HepG2 (cell line): ENCODE data around the gene PARP3. TPM values are rescaled to one million over a fixed set of nuclear protein-coding genes. Genes with fewer than 3 reads are reported as not detected.

ENCODE experiments used
- ATAC-seq: fragments of 200-7000 bp; cut with Tn5 transposase; 3 replicates; pipeline ENCODE4 v1.9.1; 2020; ENCODE audit warnings: mild to moderate bottlenecking, moderate library complexity
- BruUV-seq: library from RNA; stranded (reverse); fragments of 400-500 nt; replicated peaks from 2 replicates; lab custom pipeline; 2021; lab: Mats Ljungman, UMichigan
- CTCF ChIA-PET: fragments of 300-600 bp; formaldehyde crosslinking; extraction: SDS; loops from one replicate; lab custom pipeline; 2021; ENCODE audit warnings: low total read pairs, inconsistent platforms, low intra/inter-chr PET ratio; lab: Yijun Ruan, JAX
- POLR2A ChIA-PET: fragments of 350-600 bp; sonication (Branson Sonifier 250); formaldehyde crosslinking; loops from one replicate; lab custom pipeline; 2020; ENCODE audit warnings: antibody characterized with exemption, inconsistent platforms; lab: Yijun Ruan, JAX
- DNase-seq: peaks from one replicate; pipeline ENCODE4 v3.0.0-alpha.2; 2015; ENCODE audit warnings: low spot score
- FAIRE-seq: peaks from 3 replicates; lab custom pipeline; 2011; peaks lifted over from hg19 to GRCh38; lab: Jason Lieb, UNC
- H2AFZ ChIP-seq: one replicate; pipeline ENCODE4 v1.6.1; 2011; ENCODE audit warnings: low read length, inconsistent platforms
- H3K27ac ChIP-seq: fragments of 300-600 bp; 3 replicates; pipeline ENCODE4 v1.8.0; 2011; ENCODE audit warnings: mixed run types, mild to moderate bottlenecking, mixed read lengths, low read length, inconsistent platforms; ENCODE audit not compliant: insufficient read depth; ENCODE audit errors: extremely low read length
- H3K27me3 ChIP-seq, 2 experiments: fragments of 200-600 bp in 1 of 2; 2 replicates in 1 of 2; 3 replicates in 1 of 2; pipeline versions ENCODE4 v1.6.0 to v1.8.0; 2011; ENCODE audit warnings: low read length in 2 of 2, mild to moderate bottlenecking in 2 of 2, moderate library complexity in 2 of 2, inconsistent platforms in 1 of 2; ENCODE audit not compliant: insufficient read depth in 2 of 2, control insufficient read depth in 1 of 2
- H3K36me3 ChIP-seq, 2 experiments: fragments of 200-600 bp in 1 of 2; replicated peaks in 1 of 2; 2 replicates in 1 of 2; 3 replicates in 1 of 2; pipeline versions ENCODE4 v1.5.1 to v1.8.0; 2011; ENCODE audit warnings: low read length in 2 of 2, inconsistent platforms in 1 of 2; ENCODE audit not compliant: insufficient read depth in 2 of 2, control insufficient read depth in 1 of 2
- H3K4me1 ChIP-seq: 2 replicates; pipeline ENCODE4 v1.5.1; 2012; ENCODE audit warnings: low read length, inconsistent platforms; ENCODE audit not compliant: insufficient read depth
- H3K4me2 ChIP-seq: 2 replicates; pipeline ENCODE4 v1.6.0; 2011; ENCODE audit warnings: low read depth, low read length, inconsistent platforms
- H3K4me3 ChIP-seq, 3 experiments: fragments of 200-600 bp in 1 of 3; sonication (generic), shearing (Covaris generic) in 1 of 3; replicated peaks in 1 of 3; 2 replicates each; pipeline ENCODE4 v1.5.1; 2011 to 2016; ENCODE audit warnings: low read length in 3 of 3, inconsistent platforms in 2 of 3, low read depth in 2 of 3, mild to moderate bottlenecking in 2 of 3, control low read depth in 1 of 3, mixed read lengths in 1 of 3; ENCODE audit not compliant: insufficient read depth in 1 of 3
- H3K79me2 ChIP-seq: one replicate; pipeline ENCODE4 v1.6.1; 2011; ENCODE audit warnings: low read length, inconsistent platforms; ENCODE audit not compliant: insufficient read depth
- H3K9ac ChIP-seq: 2 replicates; pipeline ENCODE4 v1.6.0; 2011; ENCODE audit warnings: mild to moderate bottlenecking, low read depth, low read length, inconsistent platforms; ENCODE audit not compliant: insufficient read depth
- H3K9me3 ChIP-seq: 2 replicates; pipeline ENCODE4 v1.5.1; 2012; ENCODE audit warnings: mild to moderate bottlenecking, low read length
- H4K20me1 ChIP-seq: 2 replicates; pipeline ENCODE4 v1.6.0; 2011; ENCODE audit warnings: inconsistent platforms, mild to moderate bottlenecking, low read length, moderate library complexity; ENCODE audit not compliant: insufficient read depth
- HOXA3 ChIP-seq: sonication (generic); formaldehyde crosslinking; IDR thresholded peaks from 2 replicates; pipeline ENCODE4 v1.5.0; 2020; ENCODE audit warnings: missing genetic modification reagents
- KLF16 ChIP-seq, 2 experiments: sonication (generic) in 1 of 2; formaldehyde crosslinking in 1 of 2; IDR thresholded peaks; 2 replicates each; pipeline versions ENCODE4 v1.6.1 to v1.8.0; 2016 to 2023; ENCODE audit warnings: missing genetic modification reagents in 2 of 2, missing compliant biosample characterization in 1 of 2
- KLF9 ChIP-seq: IDR thresholded peaks from 2 replicates; pipeline ENCODE4 v1.6.1; 2016; ENCODE audit warnings: low read depth
- MBNL3 ChIP-seq: fragments of 250-450 bp; sonication (Bioruptor Pico); conservative IDR thresholded peaks from 2 replicates; pipeline ENCODE4 v1.8.0; 2022; ENCODE audit warnings: mild to moderate bottlenecking, inconsistent platforms
- MED13 ChIP-seq: sonication (generic); formaldehyde crosslinking; IDR thresholded peaks from 2 replicates; pipeline ENCODE4 v1.5.0; 2020; ENCODE audit warnings: missing genetic modification reagents
- NKX3-1 ChIP-seq: sonication (generic); formaldehyde crosslinking; IDR thresholded peaks from 2 replicates; pipeline ENCODE4 v1.5.0; 2020; ENCODE audit warnings: missing genetic modification reagents
- RNF2 ChIP-seq: fragments of 450-650 bp; conservative IDR thresholded peaks from 2 replicates; pipeline ENCODE4 v1.6.1; 2016; ENCODE audit warnings: low read depth
- SAP130 ChIP-seq: IDR thresholded peaks from 2 replicates; pipeline ENCODE4 v1.6.1; 2016; ENCODE audit warnings: low read depth
- ZNF232 ChIP-seq: sonication (generic); formaldehyde crosslinking; IDR thresholded peaks from 2 replicates; pipeline ENCODE4 v1.4.0; 2020; ENCODE audit warnings: missing genetic modification reagents, borderline replicate concordance
- ZNF83 ChIP-seq: sonication (generic); formaldehyde crosslinking; IDR thresholded peaks from 2 replicates; pipeline ENCODE4 v1.4.0; 2020; ENCODE audit warnings: missing genetic modification reagents, mild to moderate bottlenecking, borderline replicate concordance
- WGBS: methylation state at CpG from one replicate; pipeline ENCODE4 v1.1.6; 2017; ENCODE audit warnings: low lambda C conversion rate; 5-methylcytosine and 5-hydroxymethylcytosine counted together
- in situ Hi-C: cut with HindIII; loops from 2 replicates; pipeline ENCODE4 v1.10.0; 2017; ENCODE audit warnings: low pct_unique_long_range_greater_than_20kb; ENCODE audit not compliant: extremely low pct_ligation_motif_present
- intact Hi-C: fragments of 100-400 bp; cut with micrococcal nuclease; formaldehyde crosslinking; loops from one replicate; pipeline ENCODE4 v1.10.0; 2022; ENCODE audit not compliant: unreplicated experiment
- polyA plus RNA-seq, 8 experiments: library from polyadenylated mRNA; depleted of rRNA in 3 of 8; stranded (reverse) in 7 of 8; unstranded in 1 of 8; fragments of >200 nt; fragmentation: Illumina TruSeq in 4 of 8; extraction: Trizol in 4 of 8; gene quantifications; 2 replicates each; pipeline versions ENCODE4 v1.2.1 to v1.2.3, GENCODE V29; 2011 to 2016; ENCODE audit warnings: low read depth in 4 of 8, missing spikeins in 1 of 8, mixed read lengths in 1 of 8; ENCODE audit not compliant: insufficient read depth in 1 of 8
- total RNA-seq, 5 experiments: library from RNA; depleted of rRNA; stranded (reverse); fragments of >200 nt; fragmentation: Illumina TruSeq; extraction: Trizol; gene quantifications; 2 replicates each; pipeline ENCODE4 v1.2.3, GENCODE V29; 2016; ENCODE audit warnings: low read depth in 1 of 5
- TF ChIP-seq, protein P1 (sequence below): sonication (generic); formaldehyde crosslinking; IDR thresholded peaks from 2 replicates; pipeline ENCODE4 v1.8.0; 2022; ENCODE audit warnings: mild to moderate bottlenecking, missing genetic modification reagents
- TF ChIP-seq, protein P2 (sequence below): sonication (generic); formaldehyde crosslinking; IDR thresholded peaks from 2 replicates; pipeline ENCODE4 v1.5.1; 2020; ENCODE audit warnings: mild to moderate bottlenecking, moderate library complexity, missing genetic modification reagents
- TF ChIP-seq, protein P3 (sequence below): sonication (generic); formaldehyde crosslinking; IDR thresholded peaks from 2 replicates; pipeline ENCODE4 v1.8.0; 2022; ENCODE audit warnings: mild to moderate bottlenecking, missing genetic modification reagents, moderate library complexity
- TF ChIP-seq, protein P4 (sequence below): sonication (generic); formaldehyde crosslinking; IDR thresholded peaks from 2 replicates; pipeline ENCODE4 v1.8.0; 2022; ENCODE audit warnings: missing genetic modification reagents, mild to moderate bottlenecking, moderate library complexity, borderline replicate concordance

Gene PARP3
- total and polyA plus RNA-seq, 2 of the 13 experiments (the other 11 are each of a cell fraction or from before 2014, with no cell fraction given) = 11.2 to 21.5 TPM

DNA sequence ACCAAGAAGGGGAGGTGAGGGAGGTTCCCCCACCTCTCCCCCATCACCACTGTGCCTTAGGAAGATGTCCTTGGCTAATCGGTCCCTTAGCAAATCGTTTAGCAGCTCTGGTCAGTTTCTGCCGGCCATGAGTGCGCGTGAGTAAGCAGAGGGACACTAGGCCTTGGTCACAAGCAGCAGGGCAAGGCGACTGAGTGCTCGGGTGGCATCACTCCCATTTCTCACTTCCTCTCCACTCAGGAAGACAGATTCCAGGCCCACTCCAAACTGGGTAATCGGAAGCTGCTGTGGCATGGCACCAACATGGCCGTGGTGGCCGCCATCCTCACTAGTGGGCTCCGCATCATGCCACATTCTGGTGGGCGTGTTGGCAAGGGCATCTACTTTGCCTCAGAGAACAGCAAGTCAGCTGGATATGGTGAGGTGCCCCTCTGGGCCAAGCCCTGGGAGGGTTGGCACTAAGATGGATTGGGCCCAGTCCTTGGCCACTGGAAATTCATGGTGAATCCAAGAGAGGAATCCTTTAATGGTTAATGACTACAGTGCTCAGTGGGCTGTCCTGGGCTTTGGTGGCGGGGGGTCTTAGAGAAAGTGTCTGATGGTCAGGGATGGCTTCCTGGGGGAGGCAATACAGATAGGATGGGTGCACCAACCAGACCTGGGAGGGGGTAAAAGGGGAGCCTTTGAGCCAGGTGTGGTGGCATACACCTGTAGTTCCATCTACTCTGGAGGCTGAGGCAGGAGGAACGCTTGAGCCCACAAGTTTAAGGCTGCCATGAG lies 4.0 kb downstream of the PARP3 start:
- no peak overlapping the region for H3K4me2 ChIP-seq
- H2AFZ ChIP-seq = no peak overlapping the region
- intact Hi-C loops = no loop called here
- FAIRE-seq = no peak
- POLR2A ChIA-PET = interaction anchor here (0.7 kb wide), 1 partner anchor 14 kb away, joined by 3 read pairs; no protein-coding TSS in a partner anchor
- no peak overlapping the region for H3K4me3 ChIP-seq
- peaks cover 19% of the 10 kb centered on the region for H3K4me1 ChIP-seq
- no peak for ATAC-seq
- no peak overlapping the region for H3K9ac ChIP-seq
- BruUV-seq = no TSS peak
- DNase-seq = no peak
- H3K27ac ChIP-seq = no peak overlapping the region
- no peaks in the 10 kb centered on the region; a peak in 1 of 5 replicates for H3K27me3 ChIP-seq
- CTCF ChIA-PET = no interaction called here
- WGBS = 97% methylated on average over 14 of the region's 14 CpGs
- H3K79me2 ChIP-seq = peaks cover 2% of the 10 kb centered on the region
- no peaks in the 10 kb centered on the region for H4K20me1 ChIP-seq
- in situ Hi-C loops = no loop called here
- no peaks in the 10 kb centered on the region for H3K9me3 ChIP-seq
- H3K36me3 ChIP-seq = no peaks in the 10 kb centered on the region
- TF ChIP-seq ZNF83 (CRISPR knock-in tag) (no peak), ZNF232 (no peak), KLF16 (CRISPR knock-in tag; IDR thresholded peaks at IDR 0.05) (no peak), SAP130 (no peak), NKX3-1 (no peak), MBNL3 (CRISPR knock-in tag) (no peak), KLF9 (CRISPR knock-in tag) (no peak), RNF2 (no peak), MED13 (no peak), HOXA3 (CRISPR knock-in tag) (no peak)
- TF ChIP-seq, protein P1, sequence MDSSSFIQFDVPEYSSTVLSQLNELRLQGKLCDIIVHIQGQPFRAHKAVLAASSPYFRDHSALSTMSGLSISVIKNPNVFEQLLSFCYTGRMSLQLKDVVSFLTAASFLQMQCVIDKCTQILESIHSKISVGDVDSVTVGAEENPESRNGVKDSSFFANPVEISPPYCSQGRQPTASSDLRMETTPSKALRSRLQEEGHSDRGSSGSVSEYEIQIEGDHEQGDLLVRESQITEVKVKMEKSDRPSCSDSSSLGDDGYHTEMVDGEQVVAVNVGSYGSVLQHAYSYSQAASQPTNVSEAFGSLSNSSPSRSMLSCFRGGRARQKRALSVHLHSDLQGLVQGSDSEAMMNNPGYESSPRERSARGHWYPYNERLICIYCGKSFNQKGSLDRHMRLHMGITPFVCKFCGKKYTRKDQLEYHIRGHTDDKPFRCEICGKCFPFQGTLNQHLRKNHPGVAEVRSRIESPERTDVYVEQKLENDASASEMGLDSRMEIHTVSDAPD = no peak
- TF ChIP-seq, protein P2, sequence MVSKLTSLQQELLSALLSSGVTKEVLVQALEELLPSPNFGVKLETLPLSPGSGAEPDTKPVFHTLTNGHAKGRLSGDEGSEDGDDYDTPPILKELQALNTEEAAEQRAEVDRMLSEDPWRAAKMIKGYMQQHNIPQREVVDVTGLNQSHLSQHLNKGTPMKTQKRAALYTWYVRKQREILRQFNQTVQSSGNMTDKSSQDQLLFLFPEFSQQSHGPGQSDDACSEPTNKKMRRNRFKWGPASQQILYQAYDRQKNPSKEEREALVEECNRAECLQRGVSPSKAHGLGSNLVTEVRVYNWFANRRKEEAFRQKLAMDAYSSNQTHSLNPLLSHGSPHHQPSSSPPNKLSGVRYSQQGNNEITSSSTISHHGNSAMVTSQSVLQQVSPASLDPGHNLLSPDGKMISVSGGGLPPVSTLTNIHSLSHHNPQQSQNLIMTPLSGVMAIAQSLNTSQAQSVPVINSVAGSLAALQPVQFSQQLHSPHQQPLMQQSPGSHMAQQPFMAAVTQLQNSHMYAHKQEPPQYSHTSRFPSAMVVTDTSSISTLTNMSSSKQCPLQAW (CRISPR knock-in tag) = no peak
- TF ChIP-seq, protein P3, sequence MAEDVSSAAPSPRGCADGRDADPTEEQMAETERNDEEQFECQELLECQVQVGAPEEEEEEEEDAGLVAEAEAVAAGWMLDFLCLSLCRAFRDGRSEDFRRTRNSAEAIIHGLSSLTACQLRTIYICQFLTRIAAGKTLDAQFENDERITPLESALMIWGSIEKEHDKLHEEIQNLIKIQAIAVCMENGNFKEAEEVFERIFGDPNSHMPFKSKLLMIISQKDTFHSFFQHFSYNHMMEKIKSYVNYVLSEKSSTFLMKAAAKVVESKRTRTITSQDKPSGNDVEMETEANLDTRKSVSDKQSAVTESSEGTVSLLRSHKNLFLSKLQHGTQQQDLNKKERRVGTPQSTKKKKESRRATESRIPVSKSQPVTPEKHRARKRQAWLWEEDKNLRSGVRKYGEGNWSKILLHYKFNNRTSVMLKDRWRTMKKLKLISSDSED (CRISPR knock-in tag) = no peak
- TF ChIP-seq, protein P4, sequence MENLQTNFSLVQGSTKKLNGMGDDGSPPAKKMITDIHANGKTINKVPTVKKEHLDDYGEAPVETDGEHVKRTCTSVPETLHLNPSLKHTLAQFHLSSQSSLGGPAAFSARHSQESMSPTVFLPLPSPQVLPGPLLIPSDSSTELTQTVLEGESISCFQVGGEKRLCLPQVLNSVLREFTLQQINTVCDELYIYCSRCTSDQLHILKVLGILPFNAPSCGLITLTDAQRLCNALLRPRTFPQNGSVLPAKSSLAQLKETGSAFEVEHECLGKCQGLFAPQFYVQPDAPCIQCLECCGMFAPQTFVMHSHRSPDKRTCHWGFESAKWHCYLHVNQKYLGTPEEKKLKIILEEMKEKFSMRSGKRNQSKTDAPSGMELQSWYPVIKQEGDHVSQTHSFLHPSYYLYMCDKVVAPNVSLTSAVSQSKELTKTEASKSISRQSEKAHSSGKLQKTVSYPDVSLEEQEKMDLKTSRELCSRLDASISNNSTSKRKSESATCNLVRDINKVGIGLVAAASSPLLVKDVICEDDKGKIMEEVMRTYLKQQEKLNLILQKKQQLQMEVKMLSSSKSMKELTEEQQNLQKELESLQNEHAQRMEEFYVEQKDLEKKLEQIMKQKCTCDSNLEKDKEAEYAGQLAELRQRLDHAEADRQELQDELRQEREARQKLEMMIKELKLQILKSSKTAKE (CRISPR knock-in tag) = no peak
